HG03066 (cell line): ENCODE results near the gene GRIK4.
"Not testable (repeated sequence)": the region's sequence is repeated elsewhere in the genome, so short reads cannot be mapped to it uniquely, and the experiment has no call there.

ENCODE experiments used
- ATAC-seq: cut with Tn5 transposase; IDR thresholded peaks from one replicate; pipeline ENCODE4 v1.9.1; 2021; ENCODE audit warnings: low read depth; ENCODE audit not compliant: unreplicated experiment

The GRIK4 gene

DNA sequence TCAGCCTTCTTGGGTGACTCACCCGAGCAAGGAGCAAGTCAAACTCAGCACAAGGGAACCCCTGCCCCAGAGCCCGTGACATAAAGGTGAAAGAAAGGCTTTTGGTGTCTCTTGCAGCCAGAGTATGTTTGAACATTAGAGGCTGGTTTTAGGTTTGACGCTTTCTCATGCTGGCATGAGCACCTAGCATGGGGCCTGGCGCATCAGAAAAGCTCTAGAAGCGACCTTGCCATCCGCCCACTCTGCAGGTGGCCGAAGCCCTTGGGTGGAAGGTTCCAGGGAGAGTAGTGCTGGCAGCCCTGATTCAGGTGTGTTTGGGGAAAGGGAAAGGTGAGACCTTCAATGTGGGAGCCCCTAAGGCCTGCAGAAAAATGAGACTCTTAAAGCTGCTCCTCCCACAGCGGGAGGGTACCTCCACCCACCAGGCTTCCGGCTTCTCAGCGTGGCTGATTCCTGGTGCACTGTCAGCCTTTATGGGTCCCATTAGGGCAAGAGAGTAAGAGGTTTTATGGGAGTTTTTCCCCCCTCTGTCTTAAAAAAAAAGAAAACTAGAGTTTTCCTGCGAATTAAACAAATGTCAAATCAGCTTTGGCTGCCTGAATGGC, 88.4 kb downstream of the GRIK4 start:
- no peak for ATAC-seq

DNA sequence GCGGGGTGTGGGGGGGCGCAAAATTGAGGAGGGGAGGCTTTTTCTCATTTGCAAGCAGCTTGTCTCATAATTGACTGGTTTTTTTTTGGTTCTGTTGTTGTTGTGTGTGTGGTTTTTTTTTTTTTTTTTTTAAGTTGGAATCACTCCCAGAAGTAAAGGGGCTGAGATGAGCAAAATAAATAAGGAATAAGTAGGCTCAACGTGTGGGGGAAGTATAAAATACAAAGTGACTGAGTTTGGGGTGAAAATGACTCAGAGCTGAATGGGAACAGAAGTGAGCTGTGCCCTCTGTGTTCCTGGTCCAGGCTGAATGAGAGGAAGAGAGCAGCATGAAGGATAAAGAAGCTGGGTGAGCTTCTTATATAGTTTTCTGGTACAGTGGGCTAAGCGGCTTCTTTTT, 90.0 kb downstream of the GRIK4 start:
- no peak for ATAC-seq

DNA sequence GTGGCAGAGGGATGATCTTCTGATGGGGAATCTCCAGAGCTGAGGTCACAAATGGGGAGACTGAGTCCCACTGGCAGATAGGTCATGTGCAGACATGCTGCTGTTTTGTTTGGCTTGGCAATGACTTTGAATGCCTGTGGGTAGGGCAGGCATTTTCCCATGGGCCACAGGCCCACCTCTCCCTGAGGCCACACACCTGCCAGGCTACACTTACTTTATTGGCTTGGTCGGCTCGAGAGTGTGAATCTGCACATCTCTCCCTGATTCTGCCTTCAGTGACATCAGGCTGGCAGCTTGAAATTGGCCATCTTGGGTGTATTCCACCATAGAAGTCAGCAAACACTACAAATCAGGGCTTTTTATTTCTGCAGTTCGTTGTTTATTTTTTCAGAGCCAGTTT, 91.5 kb downstream of the GRIK4 start:
- ATAC-seq = no peak

DNA sequence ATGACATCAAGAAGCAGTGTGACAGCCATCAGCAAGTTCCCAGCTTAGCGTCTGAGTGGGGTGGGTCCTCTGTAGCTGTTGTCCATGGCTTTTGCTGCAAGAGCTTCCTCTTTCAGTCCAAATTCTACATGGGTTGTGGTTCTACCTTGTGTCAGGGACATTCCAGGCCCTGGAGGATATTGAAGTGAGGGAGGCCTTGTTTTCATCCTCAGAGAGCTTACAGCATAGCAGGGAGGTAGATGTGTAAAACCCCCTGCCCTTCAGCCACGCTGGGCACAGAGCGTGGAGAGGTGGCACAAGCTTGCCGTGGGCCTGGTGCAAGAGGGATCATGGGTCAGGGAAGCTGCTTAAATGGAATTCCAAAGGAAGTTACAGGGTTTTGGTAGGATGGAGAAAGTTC, 93.9 kb downstream of the GRIK4 start:
- no peak for ATAC-seq

DNA sequence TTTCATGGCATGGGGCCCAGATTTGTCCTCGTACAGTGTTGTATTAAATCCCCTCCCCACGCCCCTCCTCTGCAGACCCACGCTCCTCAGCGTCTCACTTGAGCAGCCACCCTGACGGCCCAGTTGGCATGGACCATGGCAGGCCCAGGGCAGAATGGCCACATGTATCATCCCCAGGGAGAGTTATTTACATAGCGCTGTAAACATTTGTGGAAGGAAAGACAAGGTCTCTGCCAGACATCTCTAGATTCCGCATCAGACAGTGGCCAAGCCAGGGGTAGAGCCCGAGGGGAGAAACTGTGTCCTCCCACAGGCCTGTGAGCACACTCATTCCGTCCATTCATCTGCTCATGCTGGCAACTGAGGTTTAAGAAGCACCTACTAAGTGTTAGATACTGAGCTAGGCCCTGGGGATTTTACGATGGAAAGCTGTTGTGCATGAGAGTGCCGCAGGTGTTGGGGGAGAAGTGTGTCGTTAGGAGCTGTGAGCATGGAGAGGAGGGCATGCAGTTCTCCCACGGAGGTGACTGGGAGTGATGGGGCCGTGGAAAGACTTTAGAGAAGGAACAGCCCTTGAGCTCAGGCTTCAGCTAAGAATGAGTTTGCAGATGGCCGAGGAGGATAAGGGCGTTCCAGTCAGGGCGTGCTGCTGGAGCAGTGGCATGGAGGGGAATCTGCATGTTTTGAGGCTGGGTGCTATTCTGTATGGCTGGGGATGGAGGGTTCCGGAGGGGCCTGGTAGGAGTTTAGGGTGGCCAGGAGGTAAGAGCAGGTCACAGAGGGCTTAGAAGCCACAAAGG, 94.9 kb downstream of the GRIK4 start:
- ATAC-seq = no peak

DNA sequence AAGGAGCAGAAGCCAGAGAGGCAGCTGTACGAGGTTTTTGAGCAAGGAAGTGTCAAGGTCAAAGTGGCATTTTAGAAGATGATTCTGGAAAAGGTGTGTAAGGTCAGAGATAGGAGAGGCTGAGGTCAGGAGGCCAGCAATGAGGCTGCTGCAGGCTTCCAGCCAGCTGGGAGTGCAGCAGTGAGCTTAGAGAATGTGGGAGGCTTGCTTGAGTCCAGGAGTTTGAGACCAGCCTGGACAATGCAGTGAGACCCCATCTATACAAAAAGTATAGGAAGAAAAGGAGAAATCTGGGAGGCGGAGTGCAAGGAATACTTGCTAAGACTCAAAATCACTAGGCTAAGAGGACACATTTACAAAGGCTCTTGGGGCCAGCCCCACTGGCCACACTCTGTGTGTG, 96.5 kb downstream of the GRIK4 start:
- no peak for ATAC-seq

DNA sequence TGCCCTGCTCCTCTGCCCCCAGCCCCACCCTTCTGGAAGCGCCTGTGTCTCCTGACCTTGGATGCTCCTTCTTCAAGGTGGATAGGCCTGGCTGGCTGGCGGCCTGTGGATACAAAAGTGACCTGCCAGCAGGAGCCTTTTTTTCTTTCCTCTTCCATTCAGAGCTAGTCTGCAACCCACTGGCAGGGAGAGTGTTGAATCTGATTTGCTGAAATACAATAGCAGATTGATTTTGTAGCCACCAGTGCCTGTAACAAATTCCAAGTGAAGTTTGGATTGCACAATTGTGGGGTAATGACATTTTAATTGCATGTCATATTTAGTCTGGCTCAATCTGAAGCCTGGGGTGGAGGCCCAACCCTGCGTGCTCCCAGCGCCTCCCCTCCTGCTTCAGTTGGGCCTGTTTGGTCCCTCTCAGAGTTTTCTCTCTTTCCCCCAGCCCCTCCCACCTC, 97.2 kb downstream of the GRIK4 start:
- ATAC-seq = no peak

DNA sequence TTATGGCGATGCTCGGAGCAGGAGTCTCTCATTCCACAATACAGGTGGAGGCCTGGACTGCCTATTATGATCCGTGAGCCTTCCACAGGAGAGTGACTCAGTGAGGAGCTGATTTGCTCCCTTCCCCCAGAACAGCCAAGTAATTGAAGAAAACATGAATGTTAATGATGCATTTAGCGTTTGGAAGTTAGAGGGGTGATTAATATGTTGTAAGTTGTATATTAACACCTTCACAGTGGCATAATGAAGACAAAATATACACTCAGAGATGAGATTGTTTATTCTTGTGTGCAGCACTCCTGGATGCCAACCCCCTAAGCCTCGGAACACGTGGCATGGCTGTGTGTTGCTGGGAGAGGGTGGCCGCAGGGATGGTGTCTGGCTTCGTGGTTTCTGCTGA, 98.6 kb downstream of the GRIK4 start:
- no peak for ATAC-seq

DNA sequence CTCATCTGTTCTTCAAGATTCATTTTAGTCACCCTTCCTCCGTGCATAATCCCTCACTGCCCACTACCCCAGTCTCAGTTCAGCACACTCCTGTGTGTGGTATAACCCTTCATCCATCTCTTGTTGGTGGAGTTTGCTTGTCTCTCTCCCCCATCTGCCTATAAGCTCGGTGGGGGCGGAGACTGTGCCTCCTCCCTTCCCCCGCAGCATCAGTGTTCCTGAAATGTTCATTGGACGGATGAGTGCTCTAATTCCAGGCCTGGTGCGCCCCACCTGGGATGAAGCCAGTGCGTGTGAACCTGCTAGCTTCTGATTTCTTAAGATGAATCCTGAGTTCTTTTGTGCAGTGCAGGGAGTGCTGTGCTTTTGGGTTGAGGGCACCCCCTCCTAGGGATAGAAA, 100.0 kb downstream of the GRIK4 start:
- no peak for ATAC-seq

DNA sequence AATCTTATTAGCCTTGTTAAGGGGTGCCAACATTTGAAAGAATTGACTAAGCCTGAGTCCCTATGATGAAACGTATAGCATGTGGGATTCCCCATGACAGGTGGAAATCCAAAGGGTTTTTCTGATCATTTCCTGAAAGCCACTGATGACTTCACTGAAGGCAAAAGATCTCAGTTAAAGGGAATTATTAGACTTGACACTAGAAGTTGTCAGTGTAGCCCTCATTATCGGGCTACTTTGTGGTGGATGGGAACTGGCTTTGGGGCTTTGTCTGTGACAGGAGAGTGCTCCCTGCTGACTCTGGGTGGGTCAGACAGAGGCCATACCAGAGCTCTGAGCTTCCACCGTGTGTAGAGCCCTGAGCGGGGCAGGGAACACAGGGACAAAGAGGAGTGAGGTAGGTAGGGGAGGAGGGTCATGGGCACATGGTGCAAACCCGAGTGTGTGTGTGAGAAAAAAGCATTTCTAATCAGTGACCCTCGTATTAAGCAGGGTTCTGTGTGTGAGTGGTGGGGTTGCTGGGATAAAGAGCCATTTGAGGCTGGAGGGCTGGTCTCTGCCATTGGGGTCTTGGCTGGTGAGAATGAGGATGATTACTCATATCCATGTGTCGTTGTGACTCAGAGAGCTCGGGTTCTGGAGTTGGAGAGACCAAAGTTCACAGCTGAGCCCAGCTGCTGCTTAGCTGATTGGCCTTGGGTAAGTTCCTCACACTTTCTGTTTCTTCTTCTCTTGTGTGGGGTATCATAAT, 101.1 kb downstream of the GRIK4 start:
- peak; percentile 89 for ATAC-seq

DNA sequence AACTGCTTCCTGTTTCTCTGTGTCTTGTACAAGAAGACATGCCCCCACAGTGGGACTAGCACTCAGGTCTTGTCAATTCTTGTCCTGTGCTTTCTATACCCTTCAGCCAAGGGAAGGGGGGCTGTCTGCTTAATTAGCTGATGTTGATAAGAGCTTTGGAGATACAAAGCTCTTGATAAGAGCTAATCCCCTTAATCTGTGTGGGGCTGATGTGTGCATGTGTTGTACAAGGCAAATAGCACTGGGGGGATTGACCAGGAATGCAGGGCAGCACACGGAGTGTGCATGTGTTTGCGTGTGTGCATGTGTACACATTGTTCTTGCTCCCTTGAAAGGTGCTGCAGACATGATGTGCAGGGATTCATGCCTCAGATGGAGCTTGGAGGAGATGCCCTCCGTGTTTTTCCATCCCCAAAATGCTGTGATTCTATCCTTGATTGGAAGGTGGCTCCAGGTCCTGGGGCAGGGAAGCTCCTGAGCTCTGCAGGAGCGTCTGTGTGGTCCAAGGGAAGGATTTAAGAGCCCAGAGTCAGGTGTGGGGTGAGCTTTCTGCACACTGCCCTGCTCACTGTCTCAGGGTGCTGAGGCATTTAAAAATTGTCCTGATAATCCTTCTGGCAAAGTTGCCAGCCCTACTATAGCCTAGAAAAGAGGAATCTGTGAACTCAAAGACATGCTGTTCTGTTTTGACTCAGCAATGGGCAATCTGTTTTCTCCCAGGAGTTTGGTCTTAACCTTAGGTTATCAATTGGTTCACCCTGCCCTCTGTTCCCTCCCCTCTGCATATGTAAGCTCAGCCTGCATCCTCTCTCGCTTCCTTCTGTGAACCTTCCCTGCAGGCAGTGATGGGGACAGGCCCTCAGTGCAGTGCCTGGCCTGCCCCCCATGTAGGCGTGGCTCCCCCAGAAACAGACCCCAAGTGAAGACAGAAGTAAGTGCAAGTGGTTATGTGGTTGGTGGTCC, 102.0 kb downstream of the GRIK4 start:
- peak; percentile 61 for ATAC-seq

DNA sequence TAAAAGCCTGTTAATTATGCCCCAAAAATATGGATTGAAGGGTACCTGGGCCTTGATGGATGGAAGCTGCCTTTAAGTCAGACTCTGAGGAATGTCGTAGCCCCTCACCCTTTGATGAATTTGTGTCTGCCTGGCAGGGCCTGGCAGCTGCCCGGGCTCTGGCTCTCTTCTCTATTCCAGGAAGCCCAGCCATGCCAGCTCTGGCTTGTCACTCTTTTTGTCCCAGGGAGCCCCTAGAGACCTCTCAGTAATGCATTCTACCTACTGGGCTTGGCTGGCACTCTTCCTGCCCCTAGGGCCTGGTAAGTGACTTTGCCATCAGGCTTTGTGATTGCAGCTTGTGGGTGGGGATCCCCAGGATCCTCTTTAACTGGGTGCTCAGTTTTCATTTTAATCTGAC, 103.8 kb downstream of the GRIK4 start:
- ATAC-seq = no peak

DNA sequence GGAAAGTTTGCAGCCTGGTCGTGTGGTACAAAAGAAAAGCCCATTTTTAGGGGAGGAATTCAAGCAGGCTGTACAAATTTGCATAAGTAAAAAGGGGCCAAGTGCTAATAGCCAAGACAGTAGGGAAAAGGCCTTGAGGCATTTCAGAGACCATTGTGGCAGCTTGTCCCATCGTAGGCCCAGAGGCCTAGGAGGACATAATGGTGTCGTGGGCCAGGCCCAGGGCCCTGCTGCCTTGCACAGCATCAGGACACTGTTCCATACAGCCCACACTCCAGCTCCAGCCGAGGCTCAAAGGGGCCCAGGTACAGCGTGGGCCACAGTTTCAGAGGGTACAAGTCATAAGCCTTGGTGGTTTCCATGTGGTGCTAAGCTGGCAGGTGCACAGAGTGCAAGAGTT, 106.9 kb downstream of the GRIK4 start:
- no peak for ATAC-seq

DNA sequence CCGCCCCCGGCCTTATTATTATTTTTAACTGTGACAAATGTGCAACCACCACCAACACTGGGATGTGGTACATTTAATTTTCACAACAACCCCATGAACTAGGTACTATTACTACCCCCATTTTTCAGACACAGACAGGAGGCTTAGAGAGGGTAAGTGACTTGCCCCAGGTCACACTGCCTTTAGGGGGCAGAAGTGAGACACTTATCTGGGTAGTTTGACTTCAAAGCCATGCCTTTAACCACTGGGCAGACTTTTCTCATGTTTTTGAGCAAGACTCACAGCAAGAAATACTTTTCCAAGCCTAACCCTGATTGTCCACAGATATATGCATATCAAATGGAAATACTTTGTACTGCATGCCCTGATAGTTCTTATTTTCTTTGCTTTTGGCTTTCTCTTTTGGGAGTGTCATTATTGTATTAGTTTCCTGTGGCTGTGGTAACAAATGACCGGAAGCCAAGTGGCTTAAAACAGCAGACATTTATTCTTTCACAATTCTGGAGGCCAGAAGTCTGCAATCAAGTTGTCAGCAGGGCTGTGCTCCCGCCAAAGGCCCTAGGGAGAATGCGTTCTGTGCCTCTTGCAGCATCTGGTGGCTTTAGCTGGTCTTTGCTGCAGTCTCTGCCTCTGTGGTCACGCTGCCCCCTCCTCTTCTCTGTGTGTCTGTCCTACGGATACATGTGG, 110.8 kb downstream of the GRIK4 start:
- ATAC-seq = no peak

DNA sequence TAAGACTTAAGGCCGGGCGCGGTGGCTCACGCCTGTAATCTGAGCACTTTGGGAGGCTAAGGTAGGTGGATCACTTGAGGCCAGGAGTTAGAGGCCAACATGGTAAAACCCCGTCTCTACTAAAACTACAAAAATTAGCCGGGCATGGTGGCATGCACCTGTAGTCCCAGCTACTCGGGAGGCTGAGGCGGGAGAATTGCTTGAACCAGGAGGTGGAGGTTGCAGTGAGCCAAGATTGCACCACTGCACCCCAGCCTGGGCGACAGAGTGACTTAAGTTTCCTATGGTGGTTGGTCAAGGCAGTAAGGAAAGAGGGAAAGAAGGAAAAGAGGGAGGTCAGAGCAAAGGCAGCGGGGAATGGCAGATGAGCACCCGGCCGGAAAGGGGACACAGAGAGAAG, 113.4 kb downstream of the GRIK4 start:
- not testable (repeated sequence) for ATAC-seq

DNA sequence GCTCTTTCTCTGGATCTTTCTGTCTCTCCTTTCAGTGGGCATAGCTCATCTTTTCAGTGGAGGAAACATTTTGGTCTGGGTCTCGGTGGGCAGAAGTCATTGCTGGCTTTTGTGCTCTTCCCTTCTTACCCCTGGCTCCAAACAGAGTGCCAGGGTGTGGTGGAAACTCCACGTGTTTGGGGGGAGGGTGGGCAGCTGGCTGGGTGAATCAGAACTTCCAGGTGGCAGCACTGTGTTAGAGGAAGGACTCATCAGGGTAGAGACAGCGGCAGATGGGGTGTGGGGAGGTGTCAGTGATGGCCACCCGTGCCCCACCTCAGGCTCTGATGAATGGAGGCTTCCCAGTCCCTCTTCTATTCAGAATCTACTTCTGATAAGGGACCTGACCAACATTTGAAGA, 114.0 kb downstream of the GRIK4 start:
- ATAC-seq = no peak

DNA sequence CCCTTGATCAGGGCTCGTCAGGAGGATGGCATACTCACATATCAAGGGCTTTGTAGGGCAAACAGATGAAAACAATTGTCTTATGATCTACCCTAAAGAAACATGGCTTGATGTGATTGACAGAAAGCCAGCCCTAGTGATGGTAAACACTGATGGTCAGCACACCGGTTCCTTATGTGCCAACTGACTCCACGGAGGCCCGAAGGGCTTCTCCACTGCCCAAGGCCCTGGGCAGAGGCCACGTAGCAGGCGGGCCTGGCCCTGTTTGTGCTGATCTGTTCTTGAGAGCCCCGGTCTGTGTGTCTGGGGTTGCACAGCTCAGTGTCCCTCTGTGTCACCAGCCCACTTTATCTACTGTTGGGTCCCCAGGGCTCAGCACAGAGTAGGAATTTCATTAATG, 115.2 kb downstream of the GRIK4 start:
- no peak for ATAC-seq

DNA sequence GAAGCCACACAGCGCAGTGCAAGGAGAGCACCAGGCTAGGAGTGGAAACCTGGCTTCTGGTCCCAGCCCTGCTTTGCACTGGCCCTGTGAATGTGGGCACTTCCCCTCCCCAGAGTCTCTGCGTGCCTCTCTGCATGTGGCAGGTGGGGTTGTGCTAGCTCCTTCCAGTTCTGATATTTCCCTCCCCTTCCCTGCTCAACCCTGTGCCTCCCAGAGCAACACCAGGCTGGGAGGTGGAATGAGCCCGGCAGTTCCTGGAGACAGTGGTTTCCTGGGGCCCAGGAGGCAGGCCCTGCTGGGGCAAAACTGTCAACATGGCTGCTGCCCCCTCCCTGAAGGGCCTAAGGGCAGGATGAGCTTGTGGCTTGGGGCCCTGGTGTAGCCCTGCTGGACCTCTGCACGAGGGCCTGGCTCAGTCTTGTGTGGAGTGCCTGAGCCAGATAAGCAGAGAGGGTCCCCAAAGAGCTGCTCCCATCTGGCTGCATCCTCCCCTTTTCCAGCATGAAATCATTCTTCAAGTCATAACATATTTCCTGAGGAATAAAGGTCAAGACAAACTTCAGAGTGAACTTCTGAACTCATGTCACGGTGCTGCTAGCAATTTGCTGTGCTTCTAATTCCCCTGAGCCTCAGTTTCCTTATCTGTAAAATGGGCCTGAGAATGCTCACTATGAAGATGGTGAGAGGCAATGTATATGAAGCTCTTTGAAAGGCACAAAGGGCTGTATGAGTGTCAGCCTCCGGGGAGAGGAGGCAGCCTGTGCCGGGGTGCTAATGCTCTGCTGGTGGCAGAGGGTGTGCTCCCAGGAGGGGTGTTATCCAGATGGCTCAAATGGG, 116.0 kb downstream of the GRIK4 start:
- ATAC-seq = no peak
